Psoas muscle (tissue), 8 donors: ENCODE data around the gene PPA1. TPM values are rescaled to one million over a fixed set of nuclear protein-coding genes. Genes with fewer than 3 reads are reported as not detected.

Experiments used
- ATAC-seq, 4 donors: fragments of 200-7000 bp; cut with Tn5 transposase; one replicate each; pipeline ENCODE4 v1.9.1; 2020; ENCODE audit warnings: moderate library complexity in 3 of 4, mild to moderate bottlenecking in 2 of 4
- DNase-seq, 2 donors: peaks; one replicate each; pipeline ENCODE4 v3.0.0-alpha.2; 2020
- H3K27ac ChIP-seq: fragments of 200-600 bp; one replicate; pipeline ENCODE4 v1.8.0; 2022
- H3K27me3 ChIP-seq, 3 donors: fragments of 200-600 bp in 1 of 3; one replicate each; pipeline versions ENCODE4 v1.6.1 to v1.8.0; 2013 to 2022; ENCODE audit warnings: low read length in 2 of 3, mild to moderate bottlenecking in 2 of 3, moderate library complexity in 1 of 3; ENCODE audit not compliant: insufficient read depth in 3 of 3
- H3K36me3 ChIP-seq, 2 donors: fragments of 200-600 bp in 1 of 2; one replicate each; pipeline versions ENCODE4 v1.6.1 to v1.8.0; 2013 to 2022; ENCODE audit warnings: low read depth in 1 of 2, mild to moderate bottlenecking in 1 of 2, moderate library complexity in 1 of 2; ENCODE audit not compliant: insufficient read depth in 1 of 2
- H3K4me1 ChIP-seq: fragments of 200-600 bp; one replicate; pipeline ENCODE4 v1.8.0; 2022
- H3K4me3 ChIP-seq: fragments of 200-600 bp; one replicate; pipeline ENCODE4 v1.8.0; 2022; ENCODE audit warnings: mild to moderate bottlenecking
- H3K9me3 ChIP-seq: fragments of 200-600 bp; one replicate; pipeline ENCODE4 v1.8.0; 2022
- CTCF ChIP-seq: fragments of 200-600 bp; IDR thresholded peaks from one replicate; pipeline ENCODE4 v1.8.0; 2022; ENCODE audit warnings: antibody characterized with exemption
- WGBS, 3 donors: extraction: QIAGEN DNeasy Blood & Tissue Kit; methylation state at CpG; one replicate each; pipeline versions ENCODE4 v1.1.6 to v1.1.7; 2013; 5-methylcytosine and 5-hydroxymethylcytosine counted together
- intact Hi-C, 2 donors: fragments of 100-400 bp; cut with DNase I; formaldehyde crosslinking; loops; one replicate each; pipeline versions ENCODE4 v1.11.0 to v1.14.2; 2022
- polyA plus RNA-seq, 3 donors: library from polyadenylated mRNA; stranded (reverse); fragments of 200-250 nt; gene quantifications; one replicate each; pipeline ENCODE4 v1.2.3, GENCODE V29; 2013
- total RNA-seq, 4 donors: library from RNA; stranded (reverse); fragmentation: NEBNext Ultra II Directional in 2 of 4; extraction: Animal tissue kit (Norgen Biotek cat#: 25700) in 2 of 4; gene quantifications; one replicate each; pipeline versions ENCODE4 v1.2.1 to v1.2.4, GENCODE V29; 2021 to 2023
- donor health status: healthy with polysubstance abuse.
- donor health status: DM: no; HTN: no; CAD: no; lungs with moderate emphysema.
- donor health status: Bipolar disorder and iron deficiency.
- donor health status: healthy.
- donor health status: DM: yes; HTN: yes; CAD: no.
- donor health status: DM: no; HTN: no; CAD: no.
- donor health status: DM: no; HTN: no; CAD: no.
- donor health status: DM: yes; HTN: yes; CAD: no.

Gene PPA1
- total and polyA plus RNA-seq, 7 donors = 95.3 to 211 (median 131) TPM

GRCh38 chr10:70175516-70175915 is 57.7 kb downstream of the PPA1 start:
- no peak for ATAC-seq
- intact Hi-C loops = no loop called here

GRCh38 chr10:70174058-70174741 is 59.0 kb downstream of the PPA1 start:
- intact Hi-C loops = no loop called here
- H3K36me3 ChIP-seq = no peaks in the 10 kb centered on the region
- no peaks in the 10 kb centered on the region for H3K9me3 ChIP-seq
- DNase-seq (no peak), ATAC-seq (no peak)
- H3K4me3 ChIP-seq = no peak overlapping the region
- peaks cover 2% of the 10 kb centered on the region for H3K4me1 ChIP-seq
- H3K27me3 ChIP-seq = no peaks in the 10 kb centered on the region
- WGBS, 3 donors = 48 to 55% (median 49%) methylated on average over 4 of the region's 4 CpGs
- no peak overlapping the region for H3K27ac ChIP-seq
- no peak for TF ChIP-seq CTCF

More at GRCh38 chr10:70175516-70175915, 57.7 kb downstream of the PPA1 start:
- Histone ChIP-seq H3K27ac (no peak overlapping the region), H3K4me3 (no peak overlapping the region), H3K36me3 (no peaks in the 10 kb centered on the region), H3K27me3 (no peaks in the 10 kb centered on the region), H3K9me3 (no peaks in the 10 kb centered on the region), H3K4me1 (no peaks in the 10 kb centered on the region)
- WGBS, 3 donors = 90 to 93% (median 90%) methylated on average over 3 of the region's 3 CpGs
- TF ChIP-seq CTCF = no peak
- DNase-seq = no peak

GRCh38 chr10:70169649-70170364 is 63.4 kb downstream of the PPA1 start:
- WGBS, 3 donors = 1% methylated on average over 33 to 40 of the region's 40 CpGs
- peak; percentile 29 to 65 (median 40) for ATAC-seq
- DNase-seq = no peak
- TF ChIP-seq CTCF = no peak
- H3K4me1 ChIP-seq = peaks cover 40% of the 10 kb centered on the region
- intact Hi-C loops = no loop called here
- peak overlapping the region; percentile 81 for H3K27ac ChIP-seq
- H3K36me3 ChIP-seq = peaks cover 0 to 20% of the 10 kb centered on the region in 2 donors
- H3K4me3 ChIP-seq = peak overlapping the region; percentile 94
- no peaks in the 10 kb centered on the region for H3K27me3 ChIP-seq
- H3K9me3 ChIP-seq = no peaks in the 10 kb centered on the region

GRCh38 chr10:70169011-70169410 is 64.2 kb downstream of the PPA1 start:
- H3K27me3 ChIP-seq = no peaks in the 10 kb centered on the region
- H3K4me3 ChIP-seq = peak overlapping the region; percentile 94
- H3K4me1 ChIP-seq = peaks cover 48% of the 10 kb centered on the region
- intact Hi-C loops = no loop called here
- 17 to 22% (median 20%) methylated on average over 2 of the region's 2 CpGs for WGBS, 3 donors
- ATAC-seq = no peak
- peaks cover 0 to 20% of the 10 kb centered on the region in 2 donors for H3K36me3 ChIP-seq
- H3K9me3 ChIP-seq = no peaks in the 10 kb centered on the region
- DNase-seq = no peak
- TF ChIP-seq CTCF = no peak
- no peak overlapping the region for H3K27ac ChIP-seq
